ENCODE measurements around the gene MBTD1. TPM values are rescaled to one million over a fixed set of nuclear protein-coding genes. Genes with fewer than 3 reads are reported as not detected.
A peak's percentile ranks its signal among the peaks of the same experiment; 100 is the strongest.

MBTD1 gene
- total and polyA plus RNA-seq, 10 of the 15 experiments (the other 5 are each of a cell fraction or from before 2014, with no cell fraction given): 1.3 to 16.7 (median 9.5) TPM

DNA sequence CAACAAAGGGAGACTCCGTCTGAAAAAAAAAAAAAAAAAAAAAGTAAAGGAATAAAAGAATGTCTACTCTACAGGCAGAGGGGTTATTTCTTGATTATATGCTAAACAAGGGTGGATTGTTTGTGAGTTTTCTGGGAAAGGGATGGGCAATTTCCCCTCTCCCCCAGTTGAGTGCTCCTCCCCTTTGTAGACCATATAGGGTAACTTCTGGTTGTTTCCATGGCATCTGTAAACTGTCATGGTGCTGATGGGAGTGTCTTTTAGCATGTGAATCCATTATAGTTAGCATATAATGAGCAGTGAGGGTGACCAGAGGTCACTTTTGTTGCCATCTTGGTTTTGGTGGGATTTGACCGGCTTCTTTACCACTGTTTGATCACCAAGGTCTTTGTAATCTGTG lies 110.7 kb downstream of the MBTD1 start:
- Histone ChIP-seq H3K9me3 (replicated peaks; ENCODE audit: control insufficient read depth, insufficient read depth, low read length) (no peaks in the 10 kb centered on the region), H2AFZ (ENCODE audit: control insufficient read depth, low read depth, low read length) (no peak overlapping the region), H3K4me3 (no peak overlapping the region), H3K27me3 (replicated peaks in 1 of 2; ENCODE audit: control insufficient read depth in 2 of 2, insufficient read depth in 2 of 2, low read length in 1 of 2) (no peaks in the 10 kb centered on the region), H3K79me2 (ENCODE audit: control insufficient read depth, insufficient read depth, low read length) (peaks cover 8% of the 10 kb centered on the region), H4K20me1 (ENCODE audit: control insufficient read depth, insufficient read depth) (no peaks in the 10 kb centered on the region), H3K36me3 (ENCODE audit: control insufficient read depth in 2 of 2, insufficient read depth in 2 of 2, low read length in 1 of 2) (no peaks in the 10 kb centered on the region), H3K27ac (ENCODE audit: control insufficient read depth, insufficient read depth) (no peak overlapping the region), H3K4me1 (ENCODE audit: control insufficient read depth, insufficient read depth, low read length) (peaks cover 7% of the 10 kb centered on the region), H3K4me2 (ENCODE audit: control insufficient read depth, insufficient read depth) (no peak overlapping the region), H3K9ac (ENCODE audit: control insufficient read depth, insufficient read depth, low read length) (no peak overlapping the region)
- ChIA-PET SMC1A (ENCODE audit: uncharacterized antibody, unreplicated experiment) (no interaction called here), CTCF (interaction anchor here (1.7 to 2.8 kb wide), 2 partner anchors 29 to 149 kb away, joined by 4 to 13 read pairs; no protein-coding TSS in a partner anchor), RAD21 (ENCODE audit: unreplicated experiment) (no interaction called here), POLR2A (interaction anchor here (0.6 kb wide), 1 partner anchor 724 kb away, joined by 3 read pairs; no protein-coding TSS in a partner anchor)
- no TSS peak for BruUV-seq (replicated peaks)
- no peak for TF ChIP-seq IKZF2 (IDR thresholded peaks at IDR 0.05)
- no peak for TF ChIP-seq SMAD5 (IDR thresholded peaks at IDR 0.05; ENCODE audit: low read depth)
- TF ChIP-seq CHD1 (IDR thresholded peaks at IDR 0.05; ENCODE audit: low read depth, low read length): no peak
- in situ Hi-C loops (cut with MboI): no loop called here
- FAIRE-seq (no peak), ATAC-seq (no peak), DNase-seq (ENCODE audit: low read depth, low spot score) (no peak)
- whole genome bisulfite sequencing (ENCODE audit: insufficient coverage, insufficient replicate concordance, low lambda C conversion rate, missing lambda C conversion rate): 87% methylated on average over 2 of the region's 2 CpGs
- intact Hi-C loops (cut with micrococcal nuclease; ENCODE audit: unreplicated experiment): no loop called here

GRCh38 chr17:51147650-51148049 lies 112.2 kb downstream of the MBTD1 start:
- FAIRE-seq (no peak), ATAC-seq (peak; percentile 78), DNase-seq (ENCODE audit: low read depth, low spot score) (no peak)
- WGBS (ENCODE audit: insufficient coverage, insufficient replicate concordance, low lambda C conversion rate, missing lambda C conversion rate): 39% methylated on average over 4 of the region's 4 CpGs
- Histone ChIP-seq H4K20me1 (ENCODE audit: control insufficient read depth, insufficient read depth) (no peaks in the 10 kb centered on the region), H3K4me1 (ENCODE audit: control insufficient read depth, insufficient read depth, low read length) (peaks cover 3% of the 10 kb centered on the region), H3K79me2 (ENCODE audit: control insufficient read depth, insufficient read depth, low read length) (no peaks in the 10 kb centered on the region), H3K9ac (ENCODE audit: control insufficient read depth, insufficient read depth, low read length) (no peak overlapping the region), H3K9me3 (replicated peaks; ENCODE audit: control insufficient read depth, insufficient read depth, low read length) (no peaks in the 10 kb centered on the region), H2AFZ (ENCODE audit: control insufficient read depth, low read depth, low read length) (no peak overlapping the region; the same call in 1 of the 2 replicates), H3K27ac (ENCODE audit: control insufficient read depth, insufficient read depth) (no peak overlapping the region), H3K27me3 (replicated peaks in 1 of 2; ENCODE audit: control insufficient read depth in 2 of 2, insufficient read depth in 2 of 2, low read length in 1 of 2) (no peaks in the 10 kb centered on the region), H3K4me2 (ENCODE audit: control insufficient read depth, insufficient read depth) (no peak overlapping the region), H3K36me3 (ENCODE audit: control insufficient read depth in 2 of 2, insufficient read depth in 2 of 2, low read length in 1 of 2) (no peaks in the 10 kb centered on the region), H3K4me3 (no peak overlapping the region)
- intact Hi-C loops (cut with micrococcal nuclease; ENCODE audit: unreplicated experiment): no loop called here
- ChIA-PET CTCF (interaction anchor here (0.8 to 2.8 kb wide), 7 partner anchors 10 to 365 kb away, joined by 3 to 13 read pairs (median 4); no protein-coding TSS in a partner anchor), SMC1A (ENCODE audit: uncharacterized antibody, unreplicated experiment) (interaction anchor here (1.3 to 1.9 kb wide), 7 partner anchors 8 to 386 kb away, joined by 3 to 7 read pairs (median 4); no protein-coding TSS in a partner anchor), POLR2A (interaction anchor here (0.6 to 1.7 kb wide), 7 partner anchors 23 to 281 kb away, joined by 3 to 7 read pairs (median 4); partner anchors contain the start of genes SPAG9 and TOB1), RAD21 (ENCODE audit: unreplicated experiment) (interaction anchor here (1.0 to 2.2 kb wide), 3 partner anchors 27 to 143 kb away, joined by 4 to 6 read pairs (median 4); partner anchors contain the start of gene SPAG9)
- in situ Hi-C loops (cut with MboI): no loop called here
- no TSS peak for BruUV-seq (replicated peaks)
- TF ChIP-seq NFIC (IDR thresholded peaks at IDR 0.05; ENCODE audit: low read depth, low read length): peak; percentile 61
- TF ChIP-seq KDM1A (IDR thresholded peaks at IDR 0.05; ENCODE audit: borderline replicate concordance): no peak
- no peak for TF ChIP-seq SMAD5 (IDR thresholded peaks at IDR 0.05; ENCODE audit: low read depth)
- no peak for TF ChIP-seq RB1 (IDR thresholded peaks at IDR 0.05; ENCODE audit: borderline replicate concordance)
- no peak for TF ChIP-seq RFX5 (IDR thresholded peaks at IDR 0.05; ENCODE audit: low read depth, low read length)
- TF ChIP-seq MEF2A (IDR thresholded peaks at IDR 0.05; ENCODE audit: insufficient read depth, low read depth, low read length): peak; percentile 46; the same call in 1 of the 2 replicates
- TF ChIP-seq SRF (IDR thresholded peaks at IDR 0.05; ENCODE audit: low read depth in 2 of 2, low read length in 2 of 2): no peak
- TF ChIP-seq HSF1 (IDR thresholded peaks at IDR 0.05; ENCODE audit: low read depth, low read length): no peak
- peak; percentile 31; the same call in 1 of the 2 replicates for TF ChIP-seq RUNX3 (IDR thresholded peaks at IDR 0.05; ENCODE audit: low read length)
- no peak for TF ChIP-seq ZNF274 (IDR thresholded peaks at IDR 0.05; ENCODE audit: insufficient read depth, insufficient read length)
- TF ChIP-seq PAX5 (IDR thresholded peaks at IDR 0.05; ENCODE audit: borderline replicate concordance, low read depth, low read length): no peak
- TF ChIP-seq HDAC6 (IDR thresholded peaks at IDR 0.05; ENCODE audit: unreplicated experiment): no peak
- TF ChIP-seq JUNB (IDR thresholded peaks at IDR 0.05): peak; percentile 77

Data from GM12878 (cell line).